ENCODE data around the gene CLDN24.

DNA sequence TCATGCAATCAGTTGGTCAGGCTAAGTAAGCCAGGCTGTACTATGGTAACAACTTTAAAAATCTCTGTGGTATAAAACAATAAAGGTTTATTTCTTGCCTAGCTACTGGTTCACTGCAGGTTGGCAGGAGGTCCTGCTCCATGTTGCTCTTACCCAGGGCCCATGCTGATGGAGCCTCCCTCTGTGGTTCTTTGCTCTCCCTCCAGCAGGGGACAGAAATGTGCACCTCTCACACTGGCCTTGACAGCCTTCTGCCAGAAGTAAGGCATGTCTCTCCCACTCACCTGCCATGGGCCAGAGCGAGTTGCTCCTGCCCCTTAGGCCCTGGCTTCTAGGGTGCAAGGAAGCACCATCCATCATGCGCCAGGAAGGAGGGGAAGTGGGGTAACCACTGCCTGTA is 33.3 kb downstream of the CLDN24 start:
- TF ChIP-seq, protein P1, sequence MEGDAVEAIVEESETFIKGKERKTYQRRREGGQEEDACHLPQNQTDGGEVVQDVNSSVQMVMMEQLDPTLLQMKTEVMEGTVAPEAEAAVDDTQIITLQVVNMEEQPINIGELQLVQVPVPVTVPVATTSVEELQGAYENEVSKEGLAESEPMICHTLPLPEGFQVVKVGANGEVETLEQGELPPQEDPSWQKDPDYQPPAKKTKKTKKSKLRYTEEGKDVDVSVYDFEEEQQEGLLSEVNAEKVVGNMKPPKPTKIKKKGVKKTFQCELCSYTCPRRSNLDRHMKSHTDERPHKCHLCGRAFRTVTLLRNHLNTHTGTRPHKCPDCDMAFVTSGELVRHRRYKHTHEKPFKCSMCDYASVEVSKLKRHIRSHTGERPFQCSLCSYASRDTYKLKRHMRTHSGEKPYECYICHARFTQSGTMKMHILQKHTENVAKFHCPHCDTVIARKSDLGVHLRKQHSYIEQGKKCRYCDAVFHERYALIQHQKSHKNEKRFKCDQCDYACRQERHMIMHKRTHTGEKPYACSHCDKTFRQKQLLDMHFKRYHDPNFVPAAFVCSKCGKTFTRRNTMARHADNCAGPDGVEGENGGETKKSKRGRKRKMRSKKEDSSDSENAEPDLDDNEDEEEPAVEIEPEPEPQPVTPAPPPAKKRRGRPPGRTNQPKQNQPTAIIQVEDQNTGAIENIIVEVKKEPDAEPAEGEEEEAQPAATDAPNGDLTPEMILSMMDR (conservative IDR thresholded peaks at IDR 0.05 in 1 of 2, IDR thresholded peaks at IDR 0.05 in 1 of 2; ENCODE audit: low read depth in 1 of 2, low read length in 2 of 2): no peak
- no peak for TF ChIP-seq EZH2 (IDR thresholded peaks at IDR 0.05; ENCODE audit: low read length, missing control alignments)
